Kidney capillary endothelial cell (primary cell): Measurements from ENCODE around the gene MDN1.
"Not testable (repeated sequence)": the region's sequence is repeated elsewhere in the genome, so short reads cannot be mapped to it uniquely, and the experiment has no call there.

ENCODE experiments used
- DNase-seq: peaks from one replicate; pipeline ENCODE4 v3.0.0-alpha.2; 2018; ENCODE audit warnings: low spot score

MDN1 gene

DNA sequence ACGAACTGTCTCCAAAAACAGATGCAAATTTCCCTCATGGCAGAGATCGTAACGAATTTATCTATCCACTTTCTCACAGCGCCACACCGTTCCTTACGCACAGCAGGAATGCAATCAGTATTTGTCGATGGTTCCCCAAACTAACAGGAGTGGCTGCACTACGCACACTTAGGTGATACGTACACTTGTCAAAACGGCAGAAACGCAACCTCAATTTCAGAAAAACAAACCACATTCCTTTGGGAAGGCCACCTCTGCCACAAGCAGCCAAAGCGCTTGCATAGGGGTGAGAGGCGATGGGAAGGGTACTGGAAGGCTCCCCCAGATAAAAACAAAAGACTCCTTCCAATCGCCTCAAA, 638 bp downstream of the MDN1 start:
- peak; percentile 29 for DNase-seq

DNA sequence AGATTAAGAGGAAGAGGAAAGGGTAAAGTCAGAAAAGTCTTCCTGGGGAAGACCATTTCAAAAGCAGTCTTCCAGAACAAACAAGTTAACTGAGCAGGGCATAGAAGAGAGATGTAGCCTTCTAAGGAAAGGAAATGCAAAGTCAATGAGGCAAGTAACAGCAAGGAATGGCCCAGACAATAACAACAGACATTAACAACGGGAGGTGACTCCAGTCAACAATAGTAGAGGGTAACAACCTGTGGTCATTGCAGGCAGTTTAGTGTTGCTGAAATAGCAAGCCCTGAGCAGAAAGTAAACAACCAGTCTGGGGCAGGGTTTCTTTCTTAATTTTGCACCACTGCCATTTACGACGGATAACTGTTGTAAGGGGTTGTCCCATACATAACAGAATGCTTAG, 2.1 kb downstream of the MDN1 start:
- DNase-seq, result no peak

DNA sequence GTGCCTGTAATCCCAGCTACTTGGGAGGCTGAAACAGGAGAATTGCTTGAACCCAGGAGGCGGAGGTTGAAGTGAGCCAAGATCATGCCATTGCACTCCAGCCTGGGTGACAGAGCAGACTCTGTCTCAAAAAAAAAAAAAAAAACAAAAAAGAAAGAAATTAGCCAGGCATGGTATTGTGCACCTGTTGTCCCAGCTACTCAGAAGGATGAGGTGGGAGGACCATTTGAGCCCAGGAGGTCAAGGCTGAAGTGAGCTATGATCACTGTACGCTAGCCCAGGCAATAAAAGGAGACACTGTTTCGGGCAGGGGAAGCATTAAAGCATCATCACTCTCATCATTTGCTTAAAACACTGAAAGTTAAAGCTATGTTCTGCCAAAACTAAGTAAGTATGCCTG, 6.2 kb downstream of the MDN1 start:
- DNase-seq, result not testable (repeated sequence)

DNA sequence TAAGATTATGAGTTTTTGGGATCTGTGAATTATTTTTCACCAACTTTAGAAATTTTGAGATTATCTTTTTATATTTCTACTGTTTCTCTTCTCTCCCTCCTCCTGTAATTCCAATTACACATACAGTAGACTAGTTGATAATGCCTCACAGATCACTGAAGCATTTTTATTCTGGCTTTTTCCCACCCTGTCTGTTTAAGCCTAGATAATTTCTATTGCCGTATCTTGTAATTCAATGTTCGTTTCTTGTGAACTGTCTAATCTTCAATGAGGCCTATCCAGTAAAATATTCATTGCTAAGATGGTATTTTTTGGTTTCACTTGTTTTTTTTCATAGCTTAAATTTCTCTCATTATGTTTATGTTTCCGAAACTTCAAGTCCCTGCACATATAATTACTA, 12.0 kb downstream of the MDN1 start:
- DNase-seq, result no peak

DNA sequence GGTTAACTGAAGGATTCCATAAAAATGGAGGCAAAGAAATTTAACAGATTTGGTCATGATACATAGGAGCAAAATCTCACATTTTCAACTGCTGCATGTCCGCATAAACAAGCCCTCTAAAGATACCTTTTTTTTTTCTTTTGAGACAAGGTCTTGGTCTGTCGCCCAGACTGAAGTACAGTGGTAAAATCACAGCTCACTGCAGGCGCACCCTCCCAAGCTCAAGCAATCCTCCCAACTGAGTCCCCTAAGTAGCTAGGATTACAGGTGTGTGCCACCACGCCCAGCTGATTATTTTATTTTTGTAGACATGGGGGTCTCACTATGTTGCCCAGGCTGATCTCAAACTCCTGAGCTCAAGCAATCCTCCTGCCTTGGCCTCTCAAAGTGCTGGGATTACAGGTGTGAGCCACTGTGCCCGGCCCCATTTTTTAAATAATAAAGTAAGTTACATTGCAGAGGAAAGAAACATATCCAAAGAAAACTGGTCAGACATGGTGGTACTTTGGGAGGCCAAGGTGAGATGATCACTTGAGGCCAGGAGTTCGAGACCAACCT, 13.7 kb downstream of the MDN1 start:
- DNase-seq, result no peak

DNA sequence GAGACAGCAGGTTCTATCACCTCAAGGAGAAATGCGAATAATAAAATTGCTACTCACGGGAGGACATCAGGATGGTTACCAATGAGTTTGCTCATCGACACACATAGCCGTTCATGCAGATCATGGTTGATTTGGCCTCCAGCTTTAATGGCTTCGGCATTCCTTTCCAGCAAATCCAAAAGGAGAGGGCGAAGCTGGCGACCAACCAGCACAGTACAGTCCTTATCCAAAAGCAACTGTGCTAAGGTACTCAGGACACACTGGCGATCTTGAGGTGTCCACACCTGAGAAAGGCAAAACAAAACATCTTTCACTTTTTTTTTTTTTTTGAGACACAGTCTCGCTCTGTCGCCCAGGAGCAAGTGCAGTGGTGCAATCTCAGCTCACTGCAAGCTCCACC, 16.3 kb downstream of the MDN1 start:
- DNase-seq, result no peak

DNA sequence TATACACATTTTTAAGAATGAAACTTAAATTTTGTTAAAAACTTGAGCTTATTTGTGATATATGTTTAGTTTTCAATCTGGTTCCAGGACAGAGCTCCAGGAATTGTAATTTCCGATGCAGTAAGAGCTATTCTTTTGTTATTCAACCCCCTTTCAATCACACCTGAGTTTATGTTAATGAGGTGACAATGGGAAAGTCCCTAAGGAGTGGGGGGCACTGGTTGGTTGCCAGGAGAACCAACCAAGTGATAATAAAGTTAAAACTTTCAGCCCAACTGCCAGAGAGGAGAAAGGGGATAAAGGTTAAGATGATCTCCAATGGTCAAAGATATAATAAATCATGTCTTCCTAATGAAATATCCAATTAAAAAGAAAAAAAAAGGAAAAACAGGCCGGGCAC, 19.8 kb downstream of the MDN1 start:
- no peak for DNase-seq

DNA sequence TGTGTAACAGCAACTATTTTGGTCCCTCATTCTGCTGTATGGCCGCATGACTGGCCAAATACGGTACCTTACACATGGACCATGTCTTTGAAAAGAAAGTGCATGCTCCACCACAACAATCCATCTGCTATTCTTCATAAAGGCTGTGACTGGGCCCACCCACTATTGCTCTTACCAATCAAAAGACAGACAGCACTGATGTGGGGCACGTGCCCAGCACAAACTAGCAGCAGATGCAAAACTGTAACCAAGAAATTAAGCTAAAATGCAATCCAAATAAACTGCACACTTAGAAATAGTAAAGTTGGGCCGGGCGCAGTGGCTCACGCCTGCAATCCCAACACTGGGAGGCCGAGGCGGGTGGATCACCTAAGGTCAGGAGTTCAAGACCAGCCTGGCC, 20.5 kb downstream of the MDN1 start:
- no peak for DNase-seq

DNA sequence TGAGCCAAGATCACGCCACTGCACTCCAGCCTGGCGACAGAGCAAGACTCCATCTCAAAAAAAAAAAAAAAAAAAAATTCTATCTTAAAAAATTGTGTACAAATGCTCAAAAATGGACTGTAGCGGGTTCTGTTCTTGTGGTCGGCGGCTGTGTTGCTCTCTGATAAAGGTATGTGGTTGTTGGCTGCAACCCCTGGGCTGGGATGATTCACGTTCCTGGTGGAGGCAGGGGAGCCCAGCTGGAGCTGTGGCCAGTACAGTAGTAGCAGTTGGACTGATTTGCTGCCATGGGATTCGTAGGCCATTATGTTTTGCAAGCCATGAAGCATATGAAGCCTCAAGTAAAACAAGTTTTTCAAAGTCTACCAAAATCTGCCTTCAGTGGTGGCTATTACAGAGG, 22.3 kb downstream of the MDN1 start:
- no peak for DNase-seq

DNA sequence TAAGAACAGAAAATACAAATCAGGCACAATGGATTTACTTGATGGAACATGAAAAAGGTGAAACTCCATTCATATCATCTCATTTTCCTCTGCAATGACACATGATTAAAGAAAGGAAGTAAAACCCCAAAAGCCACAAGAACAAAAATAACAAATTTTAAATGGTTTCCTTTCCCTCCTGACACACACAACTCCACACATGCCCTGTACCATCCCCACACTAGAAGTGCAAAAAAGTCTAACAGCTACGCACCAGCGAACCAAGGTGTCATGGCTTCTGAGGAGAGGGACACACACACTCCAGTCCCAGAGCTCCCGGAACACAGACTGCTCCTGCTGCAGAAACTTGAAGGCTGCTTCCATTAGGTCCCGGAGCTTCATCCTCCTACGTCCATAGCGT, 25.3 kb downstream of the MDN1 start:
- no peak for DNase-seq

DNA sequence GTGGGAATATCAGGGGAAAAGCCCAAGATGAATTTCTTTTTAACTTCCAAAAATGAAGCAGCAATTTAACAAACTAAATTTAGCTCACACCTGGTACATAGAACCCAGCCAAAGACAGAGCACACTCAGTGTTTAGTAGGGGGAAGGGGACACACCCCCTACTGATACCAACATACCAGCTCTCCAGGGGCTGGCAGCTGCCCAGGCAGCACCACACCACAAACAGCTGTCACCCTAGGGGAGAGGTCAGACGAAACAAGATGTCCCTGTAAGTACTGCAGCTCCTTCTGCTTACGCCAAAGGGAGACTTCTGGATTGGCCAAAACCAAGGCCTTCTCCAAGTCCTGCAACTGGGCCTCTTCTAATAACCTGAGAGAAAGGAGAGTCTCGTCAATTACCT, 26.0 kb downstream of the MDN1 start:
- no peak for DNase-seq

DNA sequence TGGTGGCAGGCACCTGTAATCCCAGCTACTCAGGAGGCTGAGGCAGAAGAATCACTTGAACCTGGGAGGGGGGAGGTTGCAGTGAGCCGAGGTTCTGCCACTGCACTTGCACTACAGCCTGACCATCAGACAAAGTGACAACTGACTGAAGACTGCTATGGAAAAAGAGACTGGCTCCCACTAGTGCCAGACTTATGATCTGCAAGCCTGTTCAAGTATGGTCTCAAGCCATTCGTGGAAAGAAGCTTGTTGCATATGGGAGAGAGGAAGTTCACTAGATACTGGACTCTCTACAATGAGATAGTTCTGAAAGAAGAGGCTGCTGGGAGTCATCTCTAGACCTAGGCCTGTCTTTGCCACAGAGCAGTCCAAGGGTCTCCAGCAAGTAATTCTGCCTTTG, 26.7 kb downstream of the MDN1 start:
- DNase-seq, result no peak

DNA sequence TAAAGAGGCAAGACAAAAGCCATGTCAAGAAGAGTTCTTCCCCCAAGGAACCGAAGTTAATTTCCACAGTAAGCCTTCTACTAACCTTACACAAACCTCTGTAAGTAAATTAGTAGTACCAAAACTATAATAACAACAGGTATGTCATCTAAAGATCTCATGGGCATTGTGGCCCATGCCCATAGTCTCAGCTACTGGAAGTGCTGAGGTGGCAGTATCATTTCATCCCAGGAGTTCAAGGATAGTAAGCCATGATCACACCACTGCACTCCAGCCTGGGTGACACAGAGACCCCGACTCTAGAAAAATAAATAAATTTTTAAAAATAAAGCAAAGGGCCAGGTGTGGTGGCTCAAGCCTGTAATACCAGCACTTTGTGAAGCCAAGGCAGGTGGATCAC, 29.2 kb downstream of the MDN1 start:
- DNase-seq, result no peak

DNA sequence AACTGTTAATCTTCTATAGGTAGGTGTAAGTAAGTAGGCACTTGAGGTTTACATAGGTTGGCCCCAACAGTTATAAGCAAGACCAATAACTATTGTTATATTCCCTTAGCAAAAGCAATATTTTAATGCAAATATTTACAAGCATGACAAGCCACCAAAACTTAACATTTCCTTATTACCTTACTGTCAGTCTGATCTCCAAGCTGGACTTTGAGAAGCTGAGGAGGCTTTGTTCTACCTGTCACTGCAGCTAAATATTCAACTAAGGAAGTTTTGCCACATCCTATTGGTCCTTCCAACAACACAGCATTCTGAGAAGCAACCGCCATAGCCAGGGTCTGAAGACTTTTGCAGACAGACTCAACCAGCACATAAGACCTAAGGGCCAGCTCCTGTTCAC, 29.6 kb downstream of the MDN1 start:
- no peak for DNase-seq

DNA sequence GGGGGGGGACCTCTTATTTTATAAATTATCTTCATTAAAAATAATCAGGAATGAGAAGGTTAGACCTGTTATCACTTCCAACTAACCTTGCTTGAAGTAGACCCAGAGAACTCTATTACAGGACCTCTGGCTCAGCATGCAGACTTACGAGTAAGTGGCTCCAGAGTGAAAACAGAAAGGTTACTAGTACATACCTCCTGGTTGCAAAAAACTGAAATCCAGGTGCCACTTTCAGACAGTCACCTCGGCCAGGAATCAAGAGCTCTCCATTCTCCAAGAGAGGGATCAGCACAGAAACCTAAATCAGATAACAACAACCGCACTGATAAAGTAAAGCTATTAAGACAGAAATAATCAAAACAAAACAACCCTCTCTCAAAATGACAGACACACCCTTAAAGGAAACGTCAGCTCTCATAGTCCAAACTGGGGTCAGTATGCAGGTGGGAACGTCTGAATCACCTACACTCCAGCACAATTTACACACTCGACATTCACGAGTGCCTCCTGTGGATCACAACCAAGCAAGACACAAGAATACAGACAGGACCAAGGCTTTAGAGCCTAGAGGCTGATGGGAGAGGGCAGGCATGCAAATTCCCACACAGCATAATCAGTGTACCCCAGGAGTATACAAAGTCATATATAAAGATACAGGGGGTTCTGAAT, 31.8 kb downstream of the MDN1 start:
- DNase-seq, result no peak

DNA sequence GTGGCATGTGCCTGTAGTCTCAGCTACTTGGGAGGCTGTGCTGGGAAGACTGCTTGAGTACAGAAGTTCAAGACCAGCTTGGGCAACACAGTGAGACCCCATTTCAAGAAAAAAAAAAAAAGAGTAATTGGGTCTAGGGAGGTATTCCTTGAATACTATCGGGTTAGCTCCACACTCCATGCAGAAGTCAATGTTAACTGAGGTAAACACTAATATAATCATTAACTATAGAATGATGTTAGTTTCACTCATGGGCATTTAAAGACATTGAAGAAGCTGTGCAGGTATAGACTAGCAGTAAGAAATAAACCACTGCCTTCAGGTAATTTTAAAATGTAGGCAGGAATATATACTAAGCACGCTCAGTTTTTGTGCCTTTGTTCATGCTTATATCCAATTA, 32.6 kb downstream of the MDN1 start:
- no peak for DNase-seq

DNA sequence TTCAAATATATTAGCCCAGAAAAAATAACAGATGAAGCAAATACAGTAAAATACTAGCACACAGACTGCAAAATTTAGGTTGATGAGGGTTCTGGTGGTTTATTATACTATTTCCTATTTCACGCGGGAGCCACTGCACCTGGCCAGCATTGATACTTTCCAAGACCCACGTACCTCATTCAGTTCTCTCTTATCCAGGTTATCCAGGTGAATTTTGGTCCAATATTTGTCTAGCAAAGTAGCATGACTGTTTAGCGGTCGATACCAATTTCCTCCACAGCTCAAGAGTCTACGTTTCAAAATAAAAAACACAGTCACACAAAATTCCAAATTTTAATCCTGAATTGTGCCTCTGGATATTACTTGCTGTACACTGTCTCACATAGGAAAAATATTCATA, 34.8 kb downstream of the MDN1 start:
- DNase-seq, result no peak

DNA sequence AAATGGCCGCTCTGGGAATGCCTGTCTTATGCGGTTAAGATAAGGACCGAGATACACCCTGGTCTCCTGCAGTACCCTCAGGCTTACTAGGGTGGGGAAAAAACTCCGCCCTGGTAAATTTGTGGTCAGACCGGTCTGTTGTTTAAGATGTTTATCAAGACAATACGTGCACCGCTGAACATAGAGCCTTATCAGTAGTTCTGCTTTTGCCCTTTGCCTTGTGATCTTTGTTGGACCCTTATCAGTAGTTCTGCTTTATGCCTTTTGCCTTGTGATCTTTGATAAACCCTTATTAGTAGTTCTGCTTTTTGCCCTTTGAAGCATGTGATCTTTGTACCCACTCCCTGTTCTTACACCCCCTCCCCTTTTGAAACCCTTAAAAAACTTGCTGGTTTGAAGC, 36.3 kb downstream of the MDN1 start:
- DNase-seq, result not testable (repeated sequence)

DNA sequence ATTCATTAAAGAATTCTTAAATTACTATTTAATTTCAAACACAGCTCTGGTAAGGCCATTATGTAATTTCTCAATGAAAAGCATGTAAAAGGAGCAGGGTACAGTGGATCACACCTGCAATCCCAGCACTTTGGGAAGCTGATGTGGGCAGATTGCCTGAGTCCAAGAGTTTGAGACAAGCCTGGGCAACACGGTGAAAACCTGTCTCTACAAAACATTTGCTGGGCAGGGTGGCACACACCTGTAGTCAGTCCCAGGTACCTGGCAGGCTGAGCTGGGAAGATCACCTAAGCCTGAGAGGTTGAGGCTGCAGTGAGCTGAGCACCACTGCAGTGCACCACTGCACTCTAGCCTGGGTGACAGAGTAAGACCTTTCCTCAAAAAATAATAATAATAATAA, 37.4 kb downstream of the MDN1 start:
- no peak for DNase-seq

DNA sequence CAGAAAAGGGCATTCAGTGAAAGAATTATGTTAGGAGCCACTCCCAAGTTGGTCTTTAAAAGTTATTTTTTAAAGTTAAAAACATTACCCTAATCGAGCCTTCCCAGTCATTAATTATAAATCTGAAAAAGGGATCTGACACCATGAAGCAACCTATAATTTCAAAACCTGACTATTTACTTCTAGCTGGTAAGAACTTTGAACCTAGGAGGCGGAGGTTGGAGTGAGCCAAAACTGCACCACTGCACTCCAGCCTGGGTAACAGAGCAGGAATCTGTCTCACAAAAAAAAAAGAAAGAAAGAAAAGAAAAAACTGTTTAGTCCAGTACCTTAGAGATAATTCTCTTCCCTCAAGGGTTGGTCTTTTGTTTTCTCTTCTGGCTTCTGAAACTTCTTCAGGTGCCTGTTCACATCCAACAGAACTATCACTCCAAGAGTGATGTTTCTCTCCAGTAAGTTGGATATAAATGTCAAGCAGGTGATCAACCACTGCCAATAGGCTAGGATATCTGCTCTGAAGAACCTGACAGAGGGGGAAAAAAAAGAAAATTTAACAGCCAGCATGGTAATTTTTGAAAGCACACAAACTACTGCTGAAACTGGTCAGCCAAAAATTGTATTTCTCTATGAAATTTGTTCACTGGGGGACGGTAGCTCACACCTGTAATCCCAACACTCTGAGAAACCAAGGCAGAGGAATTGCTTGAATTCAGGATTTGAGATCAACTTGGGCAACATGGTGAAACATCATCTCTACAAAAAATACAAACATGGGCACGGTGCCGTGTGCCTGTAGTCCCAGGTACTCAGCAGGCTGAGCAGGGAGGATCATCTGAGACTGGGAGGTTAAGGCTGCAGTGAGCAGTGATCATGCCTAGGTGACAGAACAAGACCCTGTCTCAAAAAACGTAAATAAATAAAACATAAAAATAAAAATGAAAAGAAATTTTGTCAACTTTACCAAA, 38.2 kb downstream of the MDN1 start:
- no peak for DNase-seq

DNA sequence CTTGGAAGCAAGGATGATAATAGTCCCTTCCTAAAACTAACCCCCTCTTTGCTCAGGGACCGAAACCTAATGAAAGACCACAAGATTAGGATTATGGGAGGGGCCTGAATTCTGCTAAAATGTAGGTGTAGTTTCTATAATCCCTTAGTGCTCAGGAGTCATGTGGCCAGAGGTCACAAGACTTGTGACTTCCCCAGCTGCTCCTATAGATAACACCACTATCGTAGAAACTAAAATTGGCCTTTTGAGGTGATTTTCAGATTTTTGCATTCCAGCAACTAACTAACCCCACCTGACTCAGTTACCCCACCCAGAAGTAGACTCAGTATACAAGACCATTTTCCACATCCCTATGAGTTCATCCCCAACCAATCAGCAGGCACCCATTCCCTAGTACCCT, 42.1 kb downstream of the MDN1 start:
- DNase-seq, result no peak

DNA sequence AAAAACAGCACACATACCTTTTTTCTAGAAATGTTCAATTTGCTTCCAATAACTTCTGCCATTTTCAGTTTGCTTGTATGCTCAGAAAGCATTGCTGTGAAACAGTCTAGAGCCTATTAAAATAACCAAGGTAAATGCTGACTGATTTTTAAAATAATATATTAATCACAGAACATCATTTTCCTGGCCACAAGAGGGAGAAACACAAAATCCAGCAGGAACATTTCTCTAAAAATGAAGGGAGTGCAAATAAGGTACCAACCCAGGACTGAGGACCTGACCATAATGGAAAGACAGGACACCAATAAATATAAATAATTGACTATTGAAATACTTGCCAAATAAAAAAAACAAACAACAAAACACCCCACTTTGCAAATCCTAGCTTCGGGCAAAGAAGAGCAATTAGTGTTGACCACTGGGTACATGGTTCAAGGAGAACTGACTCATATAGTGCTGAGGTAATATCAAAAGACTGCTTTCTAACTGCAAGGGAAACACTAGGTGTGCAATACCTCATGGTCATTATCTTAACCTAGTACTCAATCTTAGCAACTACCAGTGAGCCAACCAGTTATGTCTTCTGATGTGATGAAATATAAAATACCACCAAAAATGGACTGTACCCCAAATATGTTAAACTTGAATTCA, 42.9 kb downstream of the MDN1 start:
- no peak for DNase-seq

DNA sequence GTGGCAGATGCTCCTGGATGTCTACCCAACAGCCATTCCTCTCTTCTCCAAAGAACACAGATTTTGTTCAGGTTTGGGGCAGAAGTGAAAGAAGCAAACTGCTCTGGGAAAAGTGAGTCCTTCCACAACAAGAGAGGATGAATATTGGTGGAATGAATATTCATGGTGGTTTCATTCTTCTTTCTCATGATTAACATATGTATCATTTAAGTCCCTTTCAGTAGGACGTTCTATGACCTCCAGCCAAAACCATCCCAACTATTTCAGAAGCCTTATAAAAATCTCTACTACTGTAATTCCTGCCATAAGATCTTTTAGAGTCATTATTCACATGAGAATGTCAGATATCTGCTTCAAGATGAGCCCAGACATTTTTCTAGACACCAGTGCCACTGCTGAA, 44.4 kb downstream of the MDN1 start:
- no peak for DNase-seq
